Fibroblast of skin of abdomen (primary cell): ENCODE results near the gene EPB41L4A.
"Not testable (repeated sequence)": the region's sequence is repeated elsewhere in the genome, so short reads cannot be mapped to it uniquely, and the experiment has no call there.

Source experiments
- DNase-seq: peaks from one replicate; pipeline ENCODE4 v3.0.0-alpha.2; 2013

The EPB41L4A gene

GRCh38 chr5:112401924-112402323 lies 17.2 kb downstream of the EPB41L4A start:
- no peak for DNase-seq

DNA sequence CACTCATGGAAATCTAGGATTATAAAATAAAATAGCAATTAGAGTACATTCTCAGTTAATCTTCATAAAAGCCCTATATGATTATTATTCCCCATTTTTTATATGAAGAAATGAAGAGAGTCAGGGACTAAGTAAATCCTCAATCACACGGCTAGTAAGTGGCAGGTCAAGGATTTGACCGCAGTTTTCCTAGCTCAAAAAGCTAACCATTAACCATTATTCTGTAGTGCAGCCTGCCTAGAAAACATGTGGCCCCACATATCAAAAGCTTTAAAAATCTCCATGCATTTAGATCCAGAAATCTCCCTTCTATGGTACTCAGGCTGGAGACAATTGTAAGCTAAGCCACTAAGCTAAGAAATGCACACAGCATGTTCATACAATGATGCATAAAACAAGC lies 21.4 kb downstream of the EPB41L4A start:
- no peak for DNase-seq

DNA sequence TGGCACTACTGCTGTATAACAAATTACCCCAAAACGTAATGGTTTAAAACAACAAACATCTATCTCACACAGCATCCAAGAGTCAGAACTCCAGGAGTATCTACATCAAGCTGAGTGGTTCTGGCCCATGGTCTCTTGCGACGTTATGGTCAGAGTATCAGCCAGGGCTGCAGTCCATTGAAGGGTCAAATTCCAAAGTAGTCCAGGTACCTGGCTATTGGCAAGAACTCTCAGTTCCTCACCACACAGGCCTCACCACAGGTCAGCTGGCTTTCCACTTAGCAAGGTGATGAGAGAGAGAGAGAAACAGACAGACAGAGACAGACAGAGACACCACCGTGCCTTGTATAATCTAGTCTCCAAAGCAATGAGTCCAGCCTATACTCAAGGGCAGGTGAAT lies 22.6 kb downstream of the EPB41L4A start:
- no peak for DNase-seq

DNA sequence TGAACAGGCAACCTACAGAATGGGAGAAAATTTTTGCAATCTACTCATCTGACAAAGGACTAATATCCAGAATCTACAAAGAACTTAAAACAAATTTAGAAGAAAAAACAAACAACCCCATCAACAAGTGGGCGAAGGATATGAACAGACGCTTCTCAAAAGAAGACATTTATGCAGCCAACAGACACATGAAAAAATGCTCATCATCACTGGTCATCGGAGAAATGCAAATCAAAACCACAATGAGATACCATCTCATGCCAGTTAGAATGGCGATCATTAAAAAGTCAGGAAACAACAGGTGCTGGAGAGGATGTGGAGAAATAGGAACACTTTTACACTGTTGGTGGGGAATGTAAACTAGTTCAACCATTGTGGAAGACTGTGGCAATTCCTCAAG lies 23.8 kb downstream of the EPB41L4A start:
- not testable (repeated sequence) for DNase-seq

DNA sequence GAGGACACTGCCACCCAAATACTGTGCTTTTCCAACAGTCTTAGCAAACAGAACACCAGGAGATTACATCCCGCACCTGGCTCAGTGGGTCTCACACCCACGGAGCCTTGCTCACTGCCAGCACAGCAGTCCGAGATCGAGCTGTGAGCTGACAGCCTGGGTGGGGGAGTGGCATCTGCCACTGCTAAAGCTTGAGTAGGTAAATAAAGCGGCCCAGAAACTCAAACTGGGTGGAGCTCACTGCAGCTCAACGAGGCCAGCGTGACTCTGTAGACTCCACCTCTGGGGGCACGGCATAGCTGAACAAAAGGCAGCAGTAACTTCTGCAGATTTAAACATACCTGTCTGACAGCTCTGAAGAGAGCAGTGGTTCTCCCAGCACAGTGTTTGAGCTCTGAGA lies 28.8 kb downstream of the EPB41L4A start:
- DNase-seq, result no peak

DNA sequence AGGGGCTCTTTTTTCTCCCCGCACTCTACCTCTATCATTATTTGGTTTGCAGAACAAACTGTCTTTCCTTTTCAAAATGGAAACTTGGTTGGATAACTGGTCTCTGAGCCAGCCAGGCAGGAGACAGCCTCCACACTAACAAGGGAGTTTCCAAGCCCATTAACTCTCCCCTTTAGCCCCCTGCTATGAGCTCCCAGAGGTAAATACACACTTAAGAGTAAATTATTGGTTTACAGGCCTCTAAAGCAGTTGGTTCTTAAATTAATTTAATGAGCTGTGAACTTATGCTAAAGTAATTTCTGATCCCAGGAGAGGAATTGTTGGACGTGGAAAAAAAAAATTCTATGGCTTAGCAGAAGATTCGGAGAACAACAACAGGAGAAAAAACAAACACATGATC lies 30.3 kb downstream of the EPB41L4A start:
- no peak for DNase-seq

- no peak for DNase-seq
These were observed 31.0 kb downstream of the EPB41L4A start for GRCh38 chr5:112388074-112388473.

- DNase-seq, result no peak
These were observed 32.3 kb downstream of the EPB41L4A start for GRCh38 chr5:112386766-112387165.

GRCh38 chr5:112385969-112386368 lies 33.1 kb downstream of the EPB41L4A start:
- DNase-seq, result no peak

GRCh38 chr5:112385566-112385965 lies 33.5 kb downstream of the EPB41L4A start:
- DNase-seq, result no peak

GRCh38 chr5:112384523-112384922 lies 34.6 kb downstream of the EPB41L4A start:
- DNase-seq, result no peak

- DNase-seq, result no peak
These were observed 36.2 kb downstream of the EPB41L4A start for GRCh38 chr5:112382886-112383285.

- DNase-seq, result no peak
These were observed 37.6 kb downstream of the EPB41L4A start for GRCh38 chr5:112381521-112381920.

GRCh38 chr5:112379542-112380325 lies 39.3 kb downstream of the EPB41L4A start:
- DNase-seq, result no peak

- no peak for DNase-seq
These were observed 44.3 kb downstream of the EPB41L4A start for GRCh38 chr5:112374818-112375217.

GRCh38 chr5:112374356-112374755 lies 44.7 kb downstream of the EPB41L4A start:
- DNase-seq, result no peak

DNA sequence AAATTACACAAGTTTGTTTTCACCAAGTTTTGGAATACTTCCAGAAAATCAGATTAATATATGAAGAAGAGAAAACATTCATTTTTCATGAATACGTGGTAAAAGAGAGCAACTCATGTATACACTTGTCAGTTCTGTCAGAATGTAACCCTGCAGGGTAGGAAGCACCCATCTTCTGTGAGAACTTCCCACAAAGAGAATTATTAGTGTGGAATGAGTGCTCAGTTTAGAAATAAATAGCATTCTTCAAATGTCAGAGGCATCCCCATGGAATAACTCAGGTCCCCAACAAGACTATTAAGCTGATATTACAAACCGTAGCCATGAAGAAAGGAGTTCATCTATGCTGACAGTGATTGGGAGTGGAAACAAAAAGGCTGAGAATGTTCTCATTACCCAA lies 45.2 kb downstream of the EPB41L4A start:
- DNase-seq, result no peak

DNA sequence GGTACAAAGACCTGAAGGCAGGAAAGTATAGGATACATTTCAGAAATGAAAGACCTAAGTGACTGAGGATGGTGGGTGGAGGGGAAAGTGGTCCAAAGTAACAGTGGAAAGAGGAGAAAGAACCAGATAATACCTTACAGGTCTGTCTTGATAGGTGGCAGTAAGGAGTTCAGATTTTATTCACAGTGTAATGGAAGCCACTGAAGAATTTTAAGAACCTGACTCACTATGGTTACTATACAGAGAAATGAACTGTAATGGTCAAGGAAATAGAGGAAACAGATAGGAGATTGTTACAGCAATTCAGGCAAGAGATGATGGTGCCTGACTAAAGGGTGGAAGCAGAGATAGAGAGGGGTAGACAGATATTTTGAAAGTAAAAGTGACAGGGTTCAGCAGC lies 46.5 kb downstream of the EPB41L4A start:
- no peak for DNase-seq

- no peak for DNase-seq
These were observed 48.0 kb downstream of the EPB41L4A start for GRCh38 chr5:112371067-112371466.

DNA sequence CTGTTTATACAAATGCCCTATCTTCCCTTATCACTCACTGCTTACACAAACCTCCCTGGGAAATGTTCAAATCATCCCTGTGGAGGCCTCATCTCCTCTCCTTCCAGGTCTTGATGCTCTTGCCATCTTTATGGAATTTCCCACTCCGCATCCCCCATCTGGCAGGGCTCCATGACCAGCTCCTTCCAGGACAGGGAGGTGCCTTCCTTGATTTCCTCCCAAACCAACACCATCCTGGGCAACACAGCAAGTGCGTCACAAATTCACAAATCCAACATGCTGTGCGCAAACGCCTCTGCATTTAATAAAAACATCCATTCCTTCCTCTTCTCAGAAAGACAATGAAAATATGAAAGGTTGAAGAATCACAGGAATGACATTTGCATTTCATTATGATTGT lies 51.7 kb downstream of the EPB41L4A start:
- DNase-seq, result no peak

- no peak for DNase-seq
These were observed 52.1 kb downstream of the EPB41L4A start for GRCh38 chr5:112366987-112367386.

DNA sequence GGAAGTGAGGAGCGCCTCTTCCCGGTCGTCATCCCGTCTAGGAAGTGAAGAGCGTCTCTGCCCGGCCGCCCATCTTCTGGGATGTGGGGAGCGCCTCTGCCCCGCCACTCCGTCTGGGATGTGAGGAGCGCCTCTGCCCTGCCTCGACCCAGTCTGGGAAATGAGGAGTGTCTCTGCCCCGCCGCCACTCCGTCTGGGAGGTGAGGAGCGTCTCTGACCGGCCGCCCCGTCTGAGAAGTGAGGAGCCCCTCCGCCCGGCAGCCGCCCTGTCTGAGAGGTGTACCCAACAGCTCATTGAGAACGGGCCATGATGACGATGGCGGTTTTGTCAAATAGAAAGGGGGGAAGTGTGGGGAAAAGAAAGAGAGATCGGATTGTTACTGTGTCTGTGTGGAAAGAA lies 58.3 kb downstream of the EPB41L4A start:
- DNase-seq, result not testable (repeated sequence)

DNA sequence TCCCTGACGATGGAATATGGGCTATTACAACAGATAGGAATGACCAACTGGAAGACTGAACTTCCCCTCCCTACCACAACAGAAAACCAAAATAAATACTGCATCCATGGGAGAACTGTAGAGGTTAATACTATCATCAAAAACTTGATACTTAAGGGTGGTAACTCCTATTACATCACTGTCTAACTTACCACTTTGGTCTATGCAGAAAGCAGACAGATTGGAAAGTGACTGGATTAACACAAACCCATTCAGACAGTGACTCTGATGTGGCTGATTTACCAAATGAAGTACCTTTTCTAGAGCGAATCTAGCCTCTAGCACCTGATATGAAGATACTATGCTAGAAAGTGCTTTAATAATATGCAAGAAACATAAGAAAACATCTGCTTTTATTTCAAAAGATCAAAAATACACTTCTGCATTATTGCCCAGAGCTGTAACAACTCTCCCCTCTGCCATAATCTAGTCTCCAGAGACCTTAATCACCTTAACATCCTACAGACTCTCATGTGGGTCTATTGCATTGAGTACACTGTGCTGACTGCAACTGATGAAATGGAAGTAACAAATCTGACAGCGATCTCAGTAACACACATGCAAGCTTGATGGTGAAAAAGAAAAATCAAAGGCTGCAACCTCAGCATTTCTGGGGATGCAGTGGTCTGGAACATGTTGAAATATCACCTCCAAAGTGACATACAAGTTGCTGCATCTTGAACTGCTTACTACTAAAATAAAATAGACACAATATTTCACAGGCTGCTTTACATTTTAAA lies 62.7 kb downstream of the EPB41L4A start:
- DNase-seq, result no peak

- DNase-seq, result no peak
These were observed 63.9 kb downstream of the EPB41L4A start for GRCh38 chr5:112355058-112355685.
